RWPE1 (cell line): Measurements from ENCODE around the gene ENO1.

Experiments used
- CTCF ChIA-PET: fragments of 350-600 bp; sonication (Branson Sonifier 250); formaldehyde crosslinking; extraction: SDS; loops from one replicate; lab custom pipeline; 2021; lab: Yijun Ruan, JAX
- POLR2A ChIA-PET: fragments of 400-600 bp; formaldehyde crosslinking; extraction: SDS; loops from one replicate; lab custom pipeline; 2020; ENCODE audit warnings: antibody characterized with exemption; ENCODE audit not compliant: low non-redundant PET; lab: Yijun Ruan, JAX
- DNase-seq: peaks from one replicate; pipeline ENCODE4 v3.0.0; 2012; ENCODE audit warnings: low spot score
- H3K27ac ChIP-seq: fragments of 450-650 bp; 2 replicates; pipeline ENCODE4 v1.5.1; 2017
- CTCF ChIP-seq: fragments of 450-650 bp; conservative IDR thresholded peaks from 2 replicates; pipeline ENCODE4 v1.5.1; 2017; ENCODE audit warnings: low read depth, mild to moderate bottlenecking

Gene ENO1

GRCh38 chr1:8871965-8872399 lies 6.5 kb downstream of the ENO1 start:
- DNase-seq, result no peak
- CTCF ChIA-PET, result interaction anchor here (0.6 to 0.9 kb wide), 2 partner anchors 9 to 716 kb away, joined by 6 read pairs; no protein-coding TSS in a partner anchor
- TF ChIP-seq CTCF, result no peak
- POLR2A ChIA-PET, result no interaction called here
- H3K27ac ChIP-seq, result peak overlapping the region; percentile 93

- DNase-seq, result no peak
- ChIA-PET CTCF (interaction anchor here (0.6 to 1.0 kb wide), 3 partner anchors 9 to 716 kb away, joined by 3 to 6 read pairs (median 6); no protein-coding TSS in a partner anchor), POLR2A (no interaction called here)
- H3K27ac ChIP-seq, result peak overlapping the region; percentile 93
- peak; percentile 31; the same call in 1 of the 2 replicates for TF ChIP-seq CTCF
These were observed 6.9 kb downstream of the ENO1 start for GRCh38 chr1:8871539-8871935.

GRCh38 chr1:8870616-8871538 lies 7.6 kb downstream of the ENO1 start:
- no peak for TF ChIP-seq CTCF
- DNase-seq, result peak; percentile 56
- peak overlapping the region; percentile 93 for H3K27ac ChIP-seq
- POLR2A ChIA-PET, result no interaction called here
- CTCF ChIA-PET, result interaction anchor here (0.7 to 1.0 kb wide), 2 partner anchors 22 to 209 kb away, joined by 3 read pairs; no protein-coding TSS in a partner anchor

- POLR2A ChIA-PET, result no interaction called here
These were observed 8.4 kb downstream of the ENO1 start for GRCh38 chr1:8870103-8870502.

GRCh38 chr1:8867878-8868567 lies 10.5 kb downstream of the ENO1 start:
- no peak for DNase-seq
- peak overlapping the region; percentile 65 for H3K27ac ChIP-seq
- ChIA-PET CTCF (no interaction called here), POLR2A (no interaction called here)
- TF ChIP-seq CTCF, result no peak

More at GRCh38 chr1:8870103-8870502, 8.4 kb downstream of the ENO1 start:
- CTCF ChIA-PET, result interaction anchor here (0.7 kb wide), 1 partner anchor 210 kb away, joined by 3 read pairs; no protein-coding TSS in a partner anchor
- DNase-seq, result no peak
- TF ChIP-seq CTCF, result no peak
- peak overlapping the region; percentile 93 for H3K27ac ChIP-seq
